ENCODE measurements around the gene POLR1C.

POLR1C gene

DNA sequence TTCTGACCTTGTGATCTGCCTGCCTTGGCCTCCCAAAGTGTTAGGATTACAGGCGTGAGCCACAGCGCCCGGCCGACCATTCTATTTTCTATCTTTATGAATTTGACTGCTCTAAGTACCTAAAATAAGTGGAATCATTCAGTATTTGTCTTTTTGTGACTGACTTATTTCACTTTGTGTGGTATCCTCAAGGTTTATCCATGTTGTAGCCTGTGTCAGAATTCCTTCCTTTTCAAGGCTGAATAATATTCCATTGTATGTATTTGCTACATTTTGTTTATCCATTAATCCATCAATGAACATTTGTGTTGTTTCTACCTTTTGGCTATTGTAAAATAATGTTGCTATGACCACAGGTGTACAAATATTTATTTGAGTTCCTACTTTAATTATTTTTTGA, 44.4 kb upstream of the POLR1C start:
- Histone ChIP-seq H3K27ac (ENCODE audit: extremely low read depth, low read depth, low read length) (no peak overlapping the region), H3K4me1 (ENCODE audit: control insufficient read depth, insufficient read depth, low read length) (peaks cover 10% of the 10 kb centered on the region; the same call in 1 of the 2 replicates), H3K36me3 (ENCODE audit: control insufficient read depth in 2 of 2, insufficient read depth in 1 of 2, low read length in 2 of 2) (no peaks in the 10 kb centered on the region), H3K9me3 (ENCODE audit: control insufficient read depth, insufficient read depth, low read depth, low read length) (no peaks in the 10 kb centered on the region), H3K4me3 (ENCODE audit: low read depth, low read length) (no peak overlapping the region)
- ChIA-PET CTCF (no interaction called here), POLR2A (no interaction called here)
- TF ChIP-seq ZNF146 (tag by site-specific recombination; IDR thresholded peaks at IDR 0.05), result peak; percentile 93
- no peak for TF ChIP-seq ZNF140 (tag by site-specific recombination; IDR thresholded peaks at IDR 0.05)

DNA sequence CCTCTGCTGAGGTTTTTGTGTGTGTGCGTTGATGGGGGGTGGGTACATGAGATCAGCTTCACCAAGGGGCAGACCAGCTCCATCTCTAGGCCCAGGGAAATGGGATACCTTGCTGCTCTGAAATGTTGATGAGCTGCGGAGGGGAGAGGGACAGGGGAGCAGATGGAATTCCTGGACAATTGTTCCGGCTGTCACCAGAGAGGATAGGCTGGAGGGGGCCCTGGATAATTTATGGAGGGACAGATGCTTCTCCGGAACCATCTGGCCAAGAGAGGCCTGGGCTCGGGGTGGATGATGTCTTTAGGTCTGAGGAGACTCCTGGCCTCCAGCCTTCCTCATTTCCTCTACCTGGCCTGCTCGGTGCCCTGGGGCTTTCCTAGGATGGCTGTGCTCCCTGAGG, 41.4 kb upstream of the POLR1C start:
- Histone ChIP-seq H3K4me3 (ENCODE audit: low read depth, low read length) (no peak overlapping the region), H3K9me3 (ENCODE audit: control insufficient read depth, insufficient read depth, low read depth, low read length) (no peaks in the 10 kb centered on the region), H3K36me3 (ENCODE audit: control insufficient read depth in 2 of 2, insufficient read depth in 1 of 2, low read length in 2 of 2) (peaks cover 0 to 14% of the 10 kb centered on the region in 2 experiments; a peak in 2 of 3 replicates), H3K27ac (ENCODE audit: extremely low read depth, low read depth, low read length) (no peak overlapping the region), H3K4me1 (ENCODE audit: control insufficient read depth, insufficient read depth, low read length) (peaks cover 10% of the 10 kb centered on the region)
- TF ChIP-seq, protein P1, sequence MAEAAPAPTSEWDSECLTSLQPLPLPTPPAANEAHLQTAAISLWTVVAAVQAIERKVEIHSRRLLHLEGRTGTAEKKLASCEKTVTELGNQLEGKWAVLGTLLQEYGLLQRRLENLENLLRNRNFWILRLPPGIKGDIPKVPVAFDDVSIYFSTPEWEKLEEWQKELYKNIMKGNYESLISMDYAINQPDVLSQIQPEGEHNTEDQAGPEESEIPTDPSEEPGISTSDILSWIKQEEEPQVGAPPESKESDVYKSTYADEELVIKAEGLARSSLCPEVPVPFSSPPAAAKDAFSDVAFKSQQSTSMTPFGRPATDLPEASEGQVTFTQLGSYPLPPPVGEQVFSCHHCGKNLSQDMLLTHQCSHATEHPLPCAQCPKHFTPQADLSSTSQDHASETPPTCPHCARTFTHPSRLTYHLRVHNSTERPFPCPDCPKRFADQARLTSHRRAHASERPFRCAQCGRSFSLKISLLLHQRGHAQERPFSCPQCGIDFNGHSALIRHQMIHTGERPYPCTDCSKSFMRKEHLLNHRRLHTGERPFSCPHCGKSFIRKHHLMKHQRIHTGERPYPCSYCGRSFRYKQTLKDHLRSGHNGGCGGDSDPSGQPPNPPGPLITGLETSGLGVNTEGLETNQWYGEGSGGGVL (tag by site-specific recombination; IDR thresholded peaks at IDR 0.05), result no peak
- TF ChIP-seq KLF8 (tag by site-specific recombination; IDR thresholded peaks at IDR 0.05), result no peak
- TF ChIP-seq ZNF202 (tag by site-specific recombination; IDR thresholded peaks at IDR 0.05; ENCODE audit: borderline replicate concordance), result no peak
- no peak for TF ChIP-seq ZNF548 (tag by site-specific recombination; IDR thresholded peaks at IDR 0.05)
- no peak for TF ChIP-seq ZNF76 (tag by site-specific recombination; IDR thresholded peaks at IDR 0.05; ENCODE audit: borderline replicate concordance, low read depth)
- no peak for TF ChIP-seq SP7 (tag by site-specific recombination; IDR thresholded peaks at IDR 0.05)
- TF ChIP-seq ZNF2 (tag by site-specific recombination; IDR thresholded peaks at IDR 0.05), result no peak
- no peak for TF ChIP-seq ZNF626 (tag by site-specific recombination; IDR thresholded peaks at IDR 0.05)
- TF ChIP-seq, protein P2, sequence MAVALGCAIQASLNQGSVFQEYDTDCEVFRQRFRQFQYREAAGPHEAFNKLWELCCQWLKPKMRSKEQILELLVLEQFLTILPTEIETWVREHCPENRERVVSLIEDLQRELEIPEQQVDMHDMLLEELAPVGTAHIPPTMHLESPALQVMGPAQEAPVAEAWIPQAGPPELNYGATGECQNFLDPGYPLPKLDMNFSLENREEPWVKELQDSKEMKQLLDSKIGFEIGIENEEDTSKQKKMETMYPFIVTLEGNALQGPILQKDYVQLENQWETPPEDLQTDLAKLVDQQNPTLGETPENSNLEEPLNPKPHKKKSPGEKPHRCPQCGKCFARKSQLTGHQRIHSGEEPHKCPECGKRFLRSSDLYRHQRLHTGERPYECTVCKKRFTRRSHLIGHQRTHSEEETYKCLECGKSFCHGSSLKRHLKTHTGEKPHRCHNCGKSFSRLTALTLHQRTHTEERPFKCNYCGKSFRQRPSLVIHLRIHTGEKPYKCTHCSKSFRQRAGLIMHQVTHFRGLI (tag by site-specific recombination; IDR thresholded peaks at IDR 0.05), result no peak
- POLR2A ChIA-PET, result interaction anchor here (0.9 to 1.0 kb wide), 2 partner anchors 14 to 38 kb away, joined by 3 to 5 read pairs; no protein-coding TSS in a partner anchor
- CTCF ChIA-PET, result interaction anchor here (1.6 to 2.9 kb wide), 2 partner anchors 21 to 33 kb away, joined by 3 to 14 read pairs; no protein-coding TSS in a partner anchor

DNA sequence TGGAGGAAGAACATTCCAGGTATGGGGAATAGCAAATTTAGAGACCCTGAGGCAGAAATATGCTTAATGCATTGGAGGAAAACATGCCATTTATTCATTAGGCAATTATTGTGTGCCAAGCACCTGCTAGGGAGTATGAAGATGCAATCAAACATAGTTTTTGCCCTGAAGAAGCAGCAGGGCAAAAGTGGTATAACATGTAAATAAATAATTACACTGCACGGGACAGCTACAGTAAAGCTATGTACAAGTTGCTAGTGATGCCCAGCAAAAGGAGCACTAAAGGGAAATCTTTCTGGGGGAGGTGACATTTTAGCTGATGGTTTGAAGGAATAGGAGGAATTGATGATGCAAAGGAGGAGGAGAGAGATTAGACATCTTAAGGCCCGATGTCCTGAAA, 40.1 kb upstream of the POLR1C start:
- peak overlapping the region; percentile 50; the same call in 1 of the 2 replicates for H3K27ac ChIP-seq (ENCODE audit: extremely low read depth, low read depth, low read length)
- peaks cover 0 to 19% of the 10 kb centered on the region in 2 experiments; a peak in 2 of 3 replicates for H3K36me3 ChIP-seq (ENCODE audit: control insufficient read depth in 2 of 2, insufficient read depth in 1 of 2, low read length in 2 of 2)
- TF ChIP-seq ZNF146 (tag by site-specific recombination; IDR thresholded peaks at IDR 0.05), result no peak
- no peak for TF ChIP-seq ZNF114 (tag by site-specific recombination; IDR thresholded peaks at IDR 0.05)
- TF ChIP-seq, protein P3, sequence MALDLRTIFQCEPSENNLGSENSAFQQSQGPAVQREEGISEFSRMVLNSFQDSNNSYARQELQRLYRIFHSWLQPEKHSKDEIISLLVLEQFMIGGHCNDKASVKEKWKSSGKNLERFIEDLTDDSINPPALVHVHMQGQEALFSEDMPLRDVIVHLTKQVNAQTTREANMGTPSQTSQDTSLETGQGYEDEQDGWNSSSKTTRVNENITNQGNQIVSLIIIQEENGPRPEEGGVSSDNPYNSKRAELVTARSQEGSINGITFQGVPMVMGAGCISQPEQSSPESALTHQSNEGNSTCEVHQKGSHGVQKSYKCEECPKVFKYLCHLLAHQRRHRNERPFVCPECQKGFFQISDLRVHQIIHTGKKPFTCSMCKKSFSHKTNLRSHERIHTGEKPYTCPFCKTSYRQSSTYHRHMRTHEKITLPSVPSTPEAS (tag by site-specific recombination; IDR thresholded peaks at IDR 0.05), result no peak
- TF ChIP-seq, protein P4, sequence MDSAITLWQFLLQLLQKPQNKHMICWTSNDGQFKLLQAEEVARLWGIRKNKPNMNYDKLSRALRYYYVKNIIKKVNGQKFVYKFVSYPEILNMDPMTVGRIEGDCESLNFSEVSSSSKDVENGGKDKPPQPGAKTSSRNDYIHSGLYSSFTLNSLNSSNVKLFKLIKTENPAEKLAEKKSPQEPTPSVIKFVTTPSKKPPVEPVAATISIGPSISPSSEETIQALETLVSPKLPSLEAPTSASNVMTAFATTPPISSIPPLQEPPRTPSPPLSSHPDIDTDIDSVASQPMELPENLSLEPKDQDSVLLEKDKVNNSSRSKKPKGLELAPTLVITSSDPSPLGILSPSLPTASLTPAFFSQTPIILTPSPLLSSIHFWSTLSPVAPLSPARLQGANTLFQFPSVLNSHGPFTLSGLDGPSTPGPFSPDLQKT (IDR thresholded peaks at IDR 0.05; ENCODE audit: borderline replicate concordance, low read depth, low read length), result no peak
- no peak for TF ChIP-seq ZBTB17 (tag by site-specific recombination; IDR thresholded peaks at IDR 0.05)

More for the DNA sequence above, 40.1 kb upstream of the POLR1C start:
- peaks cover 10% of the 10 kb centered on the region for H3K4me1 ChIP-seq (ENCODE audit: control insufficient read depth, insufficient read depth, low read length)
- POLR2A ChIA-PET, result interaction anchor here (0.6 to 1.7 kb wide), 19 partner anchors 9 to 604 kb away, joined by 3 to 13 read pairs (median 5); partner anchors contain the start of genes ABCC10, POLR1C, YIPF3 and ZNF318
- H3K9me3 ChIP-seq (ENCODE audit: control insufficient read depth, insufficient read depth, low read depth, low read length), result no peaks in the 10 kb centered on the region
- CTCF ChIA-PET, result interaction anchor here (0.9 to 2.0 kb wide), 3 partner anchors 20 to 31 kb away, joined by 3 to 9 read pairs (median 3); no protein-coding TSS in a partner anchor
- peak overlapping the region; percentile 81 for H3K4me3 ChIP-seq (ENCODE audit: low read depth, low read length)
